NCI-H345 (cell line): ENCODE measurements around the gene IRX6.

Source experiments
- DNase-seq: peaks from one replicate; lab custom pipeline; 2025; lab: John Stamatoyannopoulos, UW

Gene IRX6

GRCh38 chr16:55367866-55368603 lies 44.0 kb downstream of the IRX6 start:
- no peak for DNase-seq

GRCh38 chr16:55369151-55369550 lies 45.1 kb downstream of the IRX6 start:
- no peak for DNase-seq

GRCh38 chr16:55370762-55371482 lies 46.9 kb downstream of the IRX6 start:
- DNase-seq = no peak

- no peak for DNase-seq
These were observed 48.9 kb downstream of the IRX6 start for GRCh38 chr16:55372792-55373488.

- DNase-seq = no peak
These were observed 49.5 kb downstream of the IRX6 start for GRCh38 chr16:55373489-55373832.

- no peak for DNase-seq
These were observed 52.0 kb downstream of the IRX6 start for GRCh38 chr16:55376045-55376444.

- no peak for DNase-seq
These were observed 52.7 kb downstream of the IRX6 start for GRCh38 chr16:55376567-55377167.

- no peak for DNase-seq
These were observed 53.8 kb downstream of the IRX6 start for GRCh38 chr16:55377840-55378239.

GRCh38 chr16:55378616-55379015 lies 54.6 kb downstream of the IRX6 start:
- DNase-seq = no peak

GRCh38 chr16:55379371-55379770 lies 55.4 kb downstream of the IRX6 start:
- DNase-seq = no peak

- no peak for DNase-seq
These were observed 55.9 kb downstream of the IRX6 start for GRCh38 chr16:55379876-55380390.
